ENCODE data around the gene TMEM229B. TPM values are rescaled to one million over a fixed set of nuclear protein-coding genes. Genes with fewer than 3 reads are reported as not detected.

The TMEM229B gene
- total and polyA plus RNA-seq, 2 of the 4 experiments (the other 2 are of a cell fraction): under 0.01 TPM; not detected in 1

DNA sequence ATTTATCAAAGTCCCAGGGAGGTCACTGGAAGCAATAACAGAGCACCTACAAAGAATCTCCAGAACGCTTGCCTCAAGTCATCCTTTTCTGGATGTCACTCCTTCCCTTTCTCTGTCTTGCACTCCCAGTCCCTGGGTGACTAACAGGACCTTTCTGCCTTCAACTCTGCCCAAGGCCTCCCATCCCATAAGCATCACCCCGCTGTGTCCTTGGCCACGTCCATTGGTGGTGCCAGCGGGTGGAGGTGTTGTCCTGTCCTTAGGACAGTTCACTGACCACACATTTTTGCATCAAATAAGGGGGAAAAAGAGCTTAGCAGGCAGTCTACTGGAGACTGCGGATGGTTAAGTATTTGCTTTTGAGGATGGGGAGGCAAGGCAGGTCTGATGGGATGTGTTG is 52.9 kb downstream of the TMEM229B start:
- H2BK20ac ChIP-seq (ENCODE audit: low read depth, low read length): no peak overlapping the region
- H2AK5ac ChIP-seq (ENCODE audit: low read depth, low read length): no peak overlapping the region
- ChIA-PET CTCF (no interaction called here), POLR2A (ENCODE audit: unreplicated experiment) (no interaction called here)
- no peak overlapping the region for H3K4me3 ChIP-seq (ENCODE audit: insufficient read depth, low read depth, low read length)
- H3K56ac ChIP-seq (ENCODE audit: extremely low read depth, insufficient read depth, low read length): no peak overlapping the region
- in situ Hi-C loops (cut with MboI; ENCODE audit: low sequenced_read_pairs) (loop anchor here (25.0 kb wide), 1 partner anchor 277 kb away; the partner anchor contains the start of gene RDH12), intact Hi-C loops (cut with micrococcal nuclease) (no loop called here), dilution Hi-C loops (cut with HindIII; ENCODE audit: low sequenced_read_pairs, unreplicated experiment) (no loop called here)
- no peak overlapping the region for H3K18ac ChIP-seq (ENCODE audit: low read depth, low read length)
- H3K23ac ChIP-seq (ENCODE audit: low read depth, low read length): no peak overlapping the region
- H3K9ac ChIP-seq (ENCODE audit: low read depth, low read length): no peak overlapping the region
- H4K91ac ChIP-seq (ENCODE audit: insufficient read depth, low read depth, low read length): no peak overlapping the region
- H2BK5ac ChIP-seq (ENCODE audit: low read depth, low read length, poor library complexity, severe bottlenecking): no peak overlapping the region
- no peak overlapping the region for H2BK15ac ChIP-seq (ENCODE audit: low read depth, low read length)
- no peak overlapping the region for H3K27ac ChIP-seq (ENCODE audit: insufficient read depth, low read length)
- H3K9me1 ChIP-seq (ENCODE audit: insufficient read depth, low read length): no peaks in the 10 kb centered on the region
- no peak overlapping the region for H3K14ac ChIP-seq (replicated peaks; ENCODE audit: low read depth, low read length)
- H3K9me3 ChIP-seq (ENCODE audit: control insufficient read depth, insufficient read depth, low read length): no peaks in the 10 kb centered on the region
- DNase-seq (no peak), ATAC-seq (ENCODE audit: low read depth) (no peak)
- H3K4ac ChIP-seq (ENCODE audit: low read depth, low read length): no peak overlapping the region
- no peak overlapping the region for H2AFZ ChIP-seq (replicated peaks; ENCODE audit: low read length, poor library complexity)
- 60% methylated on average over 1 of the region's 5 CpGs; no CpG with 5 or more reads in 1 of the 2 experiments for WGBS, 2 experiments (ENCODE audit: extremely low coverage in 2 of 2, insufficient read length in 1 of 2)
- H3K4me2 ChIP-seq (ENCODE audit: low read depth, low read length): no peak overlapping the region
- TF ChIP-seq CHD1 (IDR thresholded peaks at IDR 0.05; ENCODE audit: low read depth, low read length): no peak
- TF ChIP-seq BHLHE40 (IDR thresholded peaks at IDR 0.05; ENCODE audit: low read depth, low read length): no peak
- no peak for TF ChIP-seq MAFK (IDR thresholded peaks at IDR 0.05; ENCODE audit: low read depth, low read length)
- TF ChIP-seq SMC3 (IDR thresholded peaks at IDR 0.05; ENCODE audit: low read depth, low read length): no peak
- TF ChIP-seq MXI1 (IDR thresholded peaks at IDR 0.05; ENCODE audit: borderline replicate concordance, low read depth, low read length): no peak
- TF ChIP-seq RFX5 (IDR thresholded peaks at IDR 0.05; ENCODE audit: low read depth, low read length): no peak
- TF ChIP-seq, protein P1, sequence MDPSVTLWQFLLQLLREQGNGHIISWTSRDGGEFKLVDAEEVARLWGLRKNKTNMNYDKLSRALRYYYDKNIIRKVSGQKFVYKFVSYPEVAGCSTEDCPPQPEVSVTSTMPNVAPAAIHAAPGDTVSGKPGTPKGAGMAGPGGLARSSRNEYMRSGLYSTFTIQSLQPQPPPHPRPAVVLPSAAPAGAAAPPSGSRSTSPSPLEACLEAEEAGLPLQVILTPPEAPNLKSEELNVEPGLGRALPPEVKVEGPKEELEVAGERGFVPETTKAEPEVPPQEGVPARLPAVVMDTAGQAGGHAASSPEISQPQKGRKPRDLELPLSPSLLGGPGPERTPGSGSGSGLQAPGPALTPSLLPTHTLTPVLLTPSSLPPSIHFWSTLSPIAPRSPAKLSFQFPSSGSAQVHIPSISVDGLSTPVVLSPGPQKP (IDR thresholded peaks at IDR 0.05; ENCODE audit: borderline replicate concordance, low read depth, low read length): no peak
- no peak for TF ChIP-seq FOS (IDR thresholded peaks at IDR 0.05; ENCODE audit: low read depth, low read length)
- TF ChIP-seq CEBPB (IDR thresholded peaks at IDR 0.05; ENCODE audit: low read depth, low read length): no peak
- no peak for TF ChIP-seq MAZ (IDR thresholded peaks at IDR 0.05; ENCODE audit: borderline replicate concordance, low read depth, low read length)
- no peak for TF ChIP-seq RCOR1 (IDR thresholded peaks at IDR 0.05; ENCODE audit: insufficient replicate concordance, low read length)
- no peak for TF ChIP-seq NFE2L2 (IDR thresholded peaks at IDR 0.05; ENCODE audit: low read depth, low read length)
- no peak for TF ChIP-seq RAD21 (IDR thresholded peaks at IDR 0.05; ENCODE audit: low read length)
- no peak for TF ChIP-seq POLR2A (IDR thresholded peaks at IDR 0.05; ENCODE audit: low read depth, low read length)
- no peak for TF ChIP-seq USF2 (IDR thresholded peaks at IDR 0.05; ENCODE audit: low read depth, low read length)
- TF ChIP-seq CTCF (conservative IDR thresholded peaks at IDR 0.05; ENCODE audit: low read depth, low read length): no peak
- H4K5ac ChIP-seq (ENCODE audit: low read depth, low read length): no peak overlapping the region
- H4K8ac ChIP-seq (ENCODE audit: low read depth in 2 of 2, low read length in 2 of 2): no peak overlapping the region
- H4K20me1 ChIP-seq (ENCODE audit: insufficient read depth, low read length): no peaks in the 10 kb centered on the region
- no peaks in the 10 kb centered on the region for H3K79me1 ChIP-seq (ENCODE audit: low read depth in 1 of 2, low read length in 2 of 2)
- no peaks in the 10 kb centered on the region for H3K4me1 ChIP-seq (ENCODE audit: control insufficient read depth, insufficient read depth, low read length)
- no peaks in the 10 kb centered on the region for H3K36me3 ChIP-seq (ENCODE audit: control insufficient read depth, insufficient read depth, low read length)
- no TSS peak for BruUV-seq (replicated peaks)
- no peak overlapping the region for H2AK9ac ChIP-seq (replicated peaks; ENCODE audit: low read depth, low read length, poor library complexity)
- H3K27me3 ChIP-seq (ENCODE audit: control insufficient read depth, insufficient read depth, low read length): peaks cover 33% of the 10 kb centered on the region
- no peak overlapping the region for H2BK120ac ChIP-seq (ENCODE audit: low read depth, low read length)
